IMR-90 (cell line): ENCODE results near the gene SLC44A5.

Experiments used
- TF ChIP-seq, protein P1 (sequence below): fragments of 150-350 bp; IDR thresholded peaks from 2 replicates; pipeline ENCODE4 v1.6.1; 2017; ENCODE audit warnings: mild to moderate bottlenecking, antibody characterized with exemption, low read length, low read depth
- TF ChIP-seq, protein P2 (sequence below): conservative IDR thresholded peaks from 2 replicates; pipeline ENCODE4 v1.5.1; 2012; ENCODE audit warnings: mild to moderate bottlenecking, low read depth, low read length, improper control_type of control experiment

DNA sequence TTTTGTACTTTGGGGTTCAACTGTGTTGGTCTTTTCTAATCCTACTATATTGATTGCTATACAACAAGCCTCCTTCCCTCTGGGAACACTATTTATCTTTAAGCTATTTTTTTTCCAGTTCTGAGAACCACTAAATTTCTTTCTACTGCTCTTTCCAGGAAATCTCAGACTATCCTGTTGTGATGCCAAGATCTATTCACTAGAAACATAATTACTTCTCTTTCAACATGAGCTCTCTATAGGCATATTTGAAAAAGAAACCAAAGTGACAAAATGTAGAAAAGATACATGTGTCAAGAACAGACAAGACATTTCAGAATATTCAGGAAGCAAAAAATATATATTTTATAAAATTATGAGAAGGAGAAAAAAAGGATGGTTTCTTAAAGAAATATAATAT, 82.9 kb downstream of the SLC44A5 start:
- TF ChIP-seq, protein P1, sequence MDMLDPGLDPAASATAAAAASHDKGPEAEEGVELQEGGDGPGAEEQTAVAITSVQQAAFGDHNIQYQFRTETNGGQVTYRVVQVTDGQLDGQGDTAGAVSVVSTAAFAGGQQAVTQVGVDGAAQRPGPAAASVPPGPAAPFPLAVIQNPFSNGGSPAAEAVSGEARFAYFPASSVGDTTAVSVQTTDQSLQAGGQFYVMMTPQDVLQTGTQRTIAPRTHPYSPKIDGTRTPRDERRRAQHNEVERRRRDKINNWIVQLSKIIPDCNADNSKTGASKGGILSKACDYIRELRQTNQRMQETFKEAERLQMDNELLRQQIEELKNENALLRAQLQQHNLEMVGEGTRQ: no peak
- TF ChIP-seq, protein P2, sequence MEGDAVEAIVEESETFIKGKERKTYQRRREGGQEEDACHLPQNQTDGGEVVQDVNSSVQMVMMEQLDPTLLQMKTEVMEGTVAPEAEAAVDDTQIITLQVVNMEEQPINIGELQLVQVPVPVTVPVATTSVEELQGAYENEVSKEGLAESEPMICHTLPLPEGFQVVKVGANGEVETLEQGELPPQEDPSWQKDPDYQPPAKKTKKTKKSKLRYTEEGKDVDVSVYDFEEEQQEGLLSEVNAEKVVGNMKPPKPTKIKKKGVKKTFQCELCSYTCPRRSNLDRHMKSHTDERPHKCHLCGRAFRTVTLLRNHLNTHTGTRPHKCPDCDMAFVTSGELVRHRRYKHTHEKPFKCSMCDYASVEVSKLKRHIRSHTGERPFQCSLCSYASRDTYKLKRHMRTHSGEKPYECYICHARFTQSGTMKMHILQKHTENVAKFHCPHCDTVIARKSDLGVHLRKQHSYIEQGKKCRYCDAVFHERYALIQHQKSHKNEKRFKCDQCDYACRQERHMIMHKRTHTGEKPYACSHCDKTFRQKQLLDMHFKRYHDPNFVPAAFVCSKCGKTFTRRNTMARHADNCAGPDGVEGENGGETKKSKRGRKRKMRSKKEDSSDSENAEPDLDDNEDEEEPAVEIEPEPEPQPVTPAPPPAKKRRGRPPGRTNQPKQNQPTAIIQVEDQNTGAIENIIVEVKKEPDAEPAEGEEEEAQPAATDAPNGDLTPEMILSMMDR: no peak
